K562 (cell line): ENCODE measurements around the gene IFT22. TPM values are rescaled to one million over a fixed set of nuclear protein-coding genes. Genes with fewer than 3 reads are reported as not detected.

Experiments
- ATAC-seq: fragments of 200-7000 bp; cut with Tn5 transposase; 3 replicates; pipeline ENCODE4 v1.9.1; 2020; ENCODE audit warnings: moderate library complexity
- BruUV-seq: library from RNA; stranded (reverse); fragments of 400-500 nt; replicated peaks from 2 replicates; lab custom pipeline; 2021; lab: Mats Ljungman, UMichigan
- CTCF ChIA-PET: fragments of 300-600 bp; formaldehyde crosslinking; extraction: SDS; loops from one replicate; lab custom pipeline; 2021; ENCODE audit warnings: low intra/inter-chr PET ratio; lab: Yijun Ruan, JAX
- POLR2A ChIA-PET: fragments of 300-600, 350-650 bp; sonication (Branson Sonifier 250); formaldehyde crosslinking; extraction: SDS; loops from one replicate; lab custom pipeline; 2021; ENCODE audit warnings: antibody characterized with exemption, inconsistent platforms; lab: Yijun Ruan, JAX
- DNase-seq, 4 experiments: peaks; one replicate each; pipeline versions ENCODE4 v3.0.0 to v3.0.0-alpha.2; 2011 to 2018; ENCODE audit warnings: low spot score in 3 of 4, mixed read lengths in 3 of 4; ENCODE audit errors: extremely low read depth in 1 of 4
- FAIRE-seq: peaks from 2 replicates; lab custom pipeline; 2011; peaks lifted over from hg19 to GRCh38; lab: Jason Lieb, UNC
- H2AFZ ChIP-seq: 2 replicates; pipeline ENCODE4 v1.6.0; 2011; ENCODE audit warnings: low read depth, low read length, control low read depth, inconsistent platforms
- H3K27ac ChIP-seq: fragments of 200-600 bp; 3 replicates; pipeline ENCODE4 v1.8.0; 2011; ENCODE audit warnings: low read depth, mild to moderate bottlenecking, control low read depth, inconsistent platforms, low read length, moderate library complexity, mixed read lengths; ENCODE audit errors: extremely low read depth
- H3K27me3 ChIP-seq, 2 experiments: fragments of 300-600 bp in 1 of 2; 2 replicates in 1 of 2; 3 replicates in 1 of 2; pipeline versions ENCODE4 v1.6.0 to v1.8.0; 2011; ENCODE audit warnings: inconsistent platforms in 2 of 2, low read length in 2 of 2, mild to moderate bottlenecking in 1 of 2, mixed read lengths in 1 of 2, moderate library complexity in 1 of 2; ENCODE audit not compliant: control insufficient read depth in 2 of 2, insufficient read depth in 2 of 2
- H3K36me3 ChIP-seq: fragments of 300-600 bp; 3 replicates; pipeline ENCODE4 v1.8.0; 2011; ENCODE audit warnings: mild to moderate bottlenecking, low read length, inconsistent platforms; ENCODE audit not compliant: control insufficient read depth, insufficient read depth
- H3K4me1 ChIP-seq, 2 experiments: fragments of 200-600 bp in 1 of 2; replicated peaks in 1 of 2; 2 replicates in 1 of 2; 3 replicates in 1 of 2; pipeline versions ENCODE4 v1.5.1 to v1.8.0; 2011; ENCODE audit warnings: inconsistent platforms in 2 of 2, low read length in 2 of 2, mild to moderate bottlenecking in 1 of 2, mixed read lengths in 1 of 2, moderate library complexity in 1 of 2; ENCODE audit not compliant: control insufficient read depth in 2 of 2, insufficient read depth in 2 of 2
- H3K4me2 ChIP-seq: 2 replicates; pipeline ENCODE4 v1.6.1; 2011; ENCODE audit warnings: low read length, control low read depth, inconsistent platforms, mixed read lengths; ENCODE audit not compliant: insufficient read depth
- H3K4me3 ChIP-seq: fragments of 200-600 bp; sonication (generic), shearing (Covaris generic); 2 replicates; pipeline ENCODE4 v1.5.1; 2016; ENCODE audit warnings: control low read depth, inconsistent platforms
- H3K79me2 ChIP-seq: fragments of 200-600 bp; 3 replicates; pipeline ENCODE4 v1.8.0; 2011; ENCODE audit warnings: low read length, inconsistent platforms; ENCODE audit not compliant: control insufficient read depth, insufficient read depth
- H3K9ac ChIP-seq, 2 experiments: 2 replicates each; pipeline versions ENCODE4 v1.6.0 to v1.6.1; 2011; ENCODE audit warnings: low read depth in 2 of 2, low read length in 2 of 2, control low read depth in 1 of 2, inconsistent platforms in 1 of 2, mild to moderate bottlenecking in 1 of 2, mixed read lengths in 1 of 2; ENCODE audit not compliant: insufficient read depth in 1 of 2
- H3K9me1 ChIP-seq: one replicate; pipeline ENCODE4 v1.6.0; 2011; ENCODE audit warnings: inconsistent platforms, mild to moderate bottlenecking, low read length, moderate library complexity; ENCODE audit not compliant: control insufficient read depth, insufficient read depth
- H3K9me3 ChIP-seq: replicated peaks from 2 replicates; pipeline ENCODE4 v1.5.1; 2011; ENCODE audit warnings: low read depth, low read length, inconsistent platforms; ENCODE audit not compliant: control insufficient read depth, insufficient read depth
- H4K20me1 ChIP-seq: replicated peaks from 2 replicates; pipeline ENCODE4 v1.6.1; 2011; ENCODE audit warnings: low read length, inconsistent platforms, mixed read lengths; ENCODE audit not compliant: control insufficient read depth, insufficient read depth
- HOXB6 ChIP-seq: fragments of 250-450 bp; sonication (Bioruptor Pico); IDR thresholded peaks from 2 replicates; pipeline ENCODE4 v1.5.1; 2022; ENCODE audit warnings: mild to moderate bottlenecking, borderline replicate concordance
- NR1H2 ChIP-seq: sonication (generic); formaldehyde crosslinking; IDR thresholded peaks from 2 replicates; pipeline ENCODE4 v1.4.0; 2020; ENCODE audit warnings: mild to moderate bottlenecking, missing genetic modification reagents
- POLR2A ChIP-seq: fragments of 450-650 bp; conservative IDR thresholded peaks from 2 replicates; pipeline ENCODE4 v1.6.1; 2016
- PURB ChIP-seq: sonication (generic); formaldehyde crosslinking; IDR thresholded peaks from 2 replicates; pipeline ENCODE4 v1.9.0; 2021; ENCODE audit warnings: low read depth, mild to moderate bottlenecking, missing genetic modification reagents
- RNF2 ChIP-seq: sonication (generic); IDR thresholded peaks from 2 replicates; pipeline ENCODE4 v1.6.1; 2016
- TAF15 ChIP-seq: fragments of 200-400 bp; formaldehyde crosslinking; IDR thresholded peaks from 2 replicates; pipeline ENCODE4 v1.6.1; 2017; ENCODE audit warnings: mild to moderate bottlenecking, low read depth, low read length, moderate library complexity
- TEAD2 ChIP-seq: fragments of 450-650 bp; IDR thresholded peaks from 2 replicates; pipeline ENCODE4 v1.6.1; 2016; ENCODE audit warnings: missing genetic modification characterization, control low read depth, missing compliant biosample characterization
- ZBTB17 ChIP-seq: fragments of 450-650 bp; formaldehyde crosslinking; IDR thresholded peaks from 2 replicates; pipeline ENCODE4 v1.4.0; 2020; ENCODE audit warnings: mild to moderate bottlenecking
- ZNF184 ChIP-seq: sonication (generic); formaldehyde crosslinking; IDR thresholded peaks from 2 replicates; pipeline ENCODE4 v1.5.0; 2020; ENCODE audit warnings: missing genetic modification reagents
- ZNF316 ChIP-seq: fragments of 450-650 bp; IDR thresholded peaks from 2 replicates; pipeline ENCODE4 v1.6.1; 2016
- ZNF695 ChIP-seq: fragments of 450-650 bp; formaldehyde crosslinking; IDR thresholded peaks from 2 replicates; pipeline ENCODE4 v1.4.0; 2020; ENCODE audit warnings: mild to moderate bottlenecking, moderate library complexity
- ZNF79 ChIP-seq: fragments of 250-450 bp; sonication (Bioruptor Pico); IDR thresholded peaks from 2 replicates; pipeline ENCODE4 v1.4.0; 2020; ENCODE audit warnings: low read depth, mild to moderate bottlenecking, moderate library complexity
- WGBS: fragments of 100-300 bp; shearing (Covaris generic); methylation state at CpG from one replicate; pipeline ENCODE4 v1.1.6; 2016; ENCODE audit warnings: low coverage, mixed read lengths; ENCODE audit not compliant: insufficient coverage; ENCODE audit errors: missing lambda C conversion rate; 5-methylcytosine and 5-hydroxymethylcytosine counted together
- in situ Hi-C: fragments of 300-500 bp; cut with MboI; formaldehyde crosslinking; loops from 4 replicates; pipeline ENCODE4 v1.15.0; 2018; ENCODE audit warnings: inconsistent platforms, mixed read lengths
- intact Hi-C: fragments of 100-400 bp; cut with micrococcal nuclease; formaldehyde crosslinking; loops from 2 replicates; pipeline ENCODE4 v1.14.2; 2022
- polyA plus RNA-seq, 8 experiments: library from polyadenylated mRNA; depleted of rRNA in 4 of 8; stranded (reverse) in 5 of 8; unstranded in 3 of 8; fragments of >200 nt; fragmentation: Nextera tagmentation in 2 of 8; fragmentation: Illumina TruSeq in 1 of 8; extraction: Ambion mirVana in 2 of 8; extraction: Trizol in 1 of 8; gene quantifications; 2 replicates each; pipeline versions ENCODE4 v1.2.1 to v1.2.3, GENCODE V29; 2011 to 2014; ENCODE audit warnings: inconsistent platforms in 1 of 8, missing spikeins in 1 of 8
- total RNA-seq, 7 experiments: library from RNA; depleted of rRNA in 6 of 7; stranded (reverse); fragments of >200 nt in 6 of 7; fragmentation: Illumina TruSeq in 2 of 7; extraction: Trizol in 2 of 7; gene quantifications; 2 replicates each; pipeline versions ENCODE4 v1.2.1 to v1.2.3, GENCODE V29; 2011 to 2021; ENCODE audit warnings: low replicate concordance in 1 of 7
- TF ChIP-seq, protein P1 (sequence below), 3 experiments: fragments of 200-800 bp in 1 of 3; sonication (Bioruptor generic) in 1 of 3; sonication (generic) in 1 of 3; formaldehyde crosslinking in 1 of 3; IDR thresholded peaks; 2 replicates each; pipeline versions ENCODE4 v1.6.1 to v1.8.0; 2016 to 2022; ENCODE audit warnings: mild to moderate bottlenecking in 2 of 3, missing compliant biosample characterization in 2 of 3, missing genetic modification characterization in 2 of 3, missing genetic modification reagents in 1 of 3
- TF ChIP-seq, protein P2 (sequence below), 2 experiments: fragments of 450-650 bp; formaldehyde crosslinking in 1 of 2; IDR thresholded peaks; 2 replicates each; pipeline versions ENCODE4 v1.4.0 to v1.6.1; 2014 to 2020; ENCODE audit warnings: mild to moderate bottlenecking in 2 of 2, borderline replicate concordance in 1 of 2, low read depth in 1 of 2

IFT22 gene
- total and polyA plus RNA-seq, 9 of the 15 experiments (the other 6 are each of a cell fraction or from before 2014, with no cell fraction given) = 6.3 to 18.2 (median 7.7) TPM

DNA sequence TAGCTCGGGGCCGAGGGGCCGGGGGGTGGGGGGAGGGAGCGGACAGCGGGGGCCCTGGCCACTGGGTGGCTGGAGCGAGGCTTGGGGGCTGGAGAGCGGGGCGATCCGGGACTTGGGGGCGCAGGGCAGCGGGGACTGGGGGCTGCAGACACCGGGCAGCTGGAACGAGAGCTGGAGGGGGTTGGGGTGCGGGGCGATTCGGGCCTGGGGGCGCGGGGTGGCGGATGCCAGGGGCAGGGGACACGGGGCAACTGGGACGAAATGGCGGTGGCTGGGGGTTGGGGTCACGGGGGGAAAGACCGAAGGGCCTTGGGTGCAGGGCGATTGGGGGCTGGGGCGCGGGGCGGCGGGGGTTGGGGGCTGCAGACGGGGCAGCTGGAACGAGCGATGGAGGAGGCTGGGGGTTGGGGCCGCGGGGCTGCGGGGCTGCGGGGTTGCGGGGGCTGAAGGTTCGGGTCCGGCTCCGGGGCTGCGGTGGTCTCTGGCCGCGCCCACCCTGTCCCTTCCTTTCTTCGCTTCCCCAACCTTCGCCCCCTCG lies 41.7 kb upstream of the IFT22 start:
- Histone ChIP-seq H3K9ac (peak overlapping the region in 1 of 2 experiments; percentile 77; a peak in 2 of 4 replicates), H3K4me2 (no peak overlapping the region), H3K9me3 (no peaks in the 10 kb centered on the region), H2AFZ (no peak overlapping the region), H3K4me1 (peaks cover 0 to 12% of the 10 kb centered on the region in 2 experiments; a peak in 2 of 5 replicates), H3K4me3 (no peak overlapping the region), H3K27ac (no peak overlapping the region), H3K79me2 (no peaks in the 10 kb centered on the region), H3K27me3 (peaks cover 9 to 27% of the 10 kb centered on the region in 2 experiments; a peak in 3 of 5 replicates), H4K20me1 (no peaks in the 10 kb centered on the region; the same call in 1 of the 2 replicates), H3K9me1 (no peaks in the 10 kb centered on the region), H3K36me3 (no peaks in the 10 kb centered on the region)
- intact Hi-C loops (loop anchor here (10.0 kb wide), 1 partner anchor 52 kb away; no protein-coding TSS in a partner anchor), in situ Hi-C loops (no loop called here)
- FAIRE-seq (no peak), DNase-seq (no peak), ATAC-seq (no peak)
- ChIA-PET CTCF (interaction anchor here (0.5 to 2.8 kb wide), 4 partner anchors 26 to 175 kb away, joined by 4 to 19 read pairs (median 6); no protein-coding TSS in a partner anchor), POLR2A (no interaction called here)
- WGBS = 43% methylated on average over 6 of the region's 46 CpGs
- TF ChIP-seq ZBTB17 (CRISPR knock-in tag) (no peak), ZNF184 (CRISPR knock-in tag) (no peak), PURB (no peak), HOXB6 (no peak), ZNF695 (CRISPR knock-in tag) (no peak), POLR2A (no peak), ZNF79 (no peak), TEAD2 (tag) (no peak), ZNF316 (no peak), NR1H2 (no peak), TAF15 (no peak), RNF2 (no peak)
- TF ChIP-seq, protein P1, sequence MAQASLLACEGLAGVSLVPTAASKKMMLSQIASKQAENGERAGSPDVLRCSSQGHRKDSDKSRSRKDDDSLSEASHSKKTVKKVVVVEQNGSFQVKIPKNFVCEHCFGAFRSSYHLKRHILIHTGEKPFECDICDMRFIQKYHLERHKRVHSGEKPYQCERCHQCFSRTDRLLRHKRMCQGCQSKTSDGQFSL (CRISPR knock-in tag; IDR thresholded peaks at IDR 0.05) = no peak
- TF ChIP-seq, protein P1 (tag; IDR thresholded peaks at IDR 0.05) = no peak
- TF ChIP-seq, protein P2, sequence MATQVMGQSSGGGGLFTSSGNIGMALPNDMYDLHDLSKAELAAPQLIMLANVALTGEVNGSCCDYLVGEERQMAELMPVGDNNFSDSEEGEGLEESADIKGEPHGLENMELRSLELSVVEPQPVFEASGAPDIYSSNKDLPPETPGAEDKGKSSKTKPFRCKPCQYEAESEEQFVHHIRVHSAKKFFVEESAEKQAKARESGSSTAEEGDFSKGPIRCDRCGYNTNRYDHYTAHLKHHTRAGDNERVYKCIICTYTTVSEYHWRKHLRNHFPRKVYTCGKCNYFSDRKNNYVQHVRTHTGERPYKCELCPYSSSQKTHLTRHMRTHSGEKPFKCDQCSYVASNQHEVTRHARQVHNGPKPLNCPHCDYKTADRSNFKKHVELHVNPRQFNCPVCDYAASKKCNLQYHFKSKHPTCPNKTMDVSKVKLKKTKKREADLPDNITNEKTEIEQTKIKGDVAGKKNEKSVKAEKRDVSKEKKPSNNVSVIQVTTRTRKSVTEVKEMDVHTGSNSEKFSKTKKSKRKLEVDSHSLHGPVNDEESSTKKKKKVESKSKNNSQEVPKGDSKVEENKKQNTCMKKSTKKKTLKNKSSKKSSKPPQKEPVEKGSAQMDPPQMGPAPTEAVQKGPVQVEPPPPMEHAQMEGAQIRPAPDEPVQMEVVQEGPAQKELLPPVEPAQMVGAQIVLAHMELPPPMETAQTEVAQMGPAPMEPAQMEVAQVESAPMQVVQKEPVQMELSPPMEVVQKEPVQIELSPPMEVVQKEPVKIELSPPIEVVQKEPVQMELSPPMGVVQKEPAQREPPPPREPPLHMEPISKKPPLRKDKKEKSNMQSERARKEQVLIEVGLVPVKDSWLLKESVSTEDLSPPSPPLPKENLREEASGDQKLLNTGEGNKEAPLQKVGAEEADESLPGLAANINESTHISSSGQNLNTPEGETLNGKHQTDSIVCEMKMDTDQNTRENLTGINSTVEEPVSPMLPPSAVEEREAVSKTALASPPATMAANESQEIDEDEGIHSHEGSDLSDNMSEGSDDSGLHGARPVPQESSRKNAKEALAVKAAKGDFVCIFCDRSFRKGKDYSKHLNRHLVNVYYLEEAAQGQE (IDR thresholded peaks at IDR 0.05; ENCODE audit: borderline replicate concordance) = no peak
- TF ChIP-seq, protein P2 (CRISPR knock-in tag; IDR thresholded peaks at IDR 0.05; ENCODE audit: low read depth) = no peak
- no TSS peak for BruUV-seq
